ENCODE results near the gene SPSB1. TPM values are rescaled to one million over a fixed set of nuclear protein-coding genes. Genes with fewer than 3 reads are reported as not detected.

The SPSB1 gene
- total RNA-seq, 2 experiments from 2014 or later: 17.4 to 18.0 TPM

GRCh38 chr1:9352377-9353134, 59.9 kb downstream of the SPSB1 start:
- POLR2A ChIA-PET: interaction anchor here (0.6 kb wide), 1 partner anchor 516 kb away, joined by 3 read pairs; no protein-coding TSS in a partner anchor
- Mint-ChIP-seq H3K4me3 (no peak overlapping the region), H3K4me1 (peaks cover 2% of the 10 kb centered on the region), H3K27me3 (no peaks in the 10 kb centered on the region), H3K9me3 (no peaks in the 10 kb centered on the region), H3K27ac (no peak overlapping the region), H3K36me3 (ENCODE audit: low read depth) (peaks cover 17% of the 10 kb centered on the region)
- CTCF ChIA-PET: interaction anchor here (0.6 kb wide), 1 partner anchor 222 kb away, joined by 3 read pairs; no protein-coding TSS in a partner anchor
- DNase-seq: no peak

- Mint-ChIP-seq H3K4me3 (no peak overlapping the region), H3K27me3 (no peaks in the 10 kb centered on the region), H3K27ac (no peak overlapping the region), H3K36me3 (ENCODE audit: low read depth) (peaks cover 17% of the 10 kb centered on the region), H3K4me1 (no peaks in the 10 kb centered on the region), H3K9me3 (no peaks in the 10 kb centered on the region)
- DNase-seq: no peak
- ChIA-PET POLR2A (no interaction called here), CTCF (no interaction called here)
Observed at GRCh38 chr1:9355503-9355902, 62.8 kb downstream of the SPSB1 start.

- H3K27ac Mint-ChIP-seq: no peak overlapping the region
- H3K27me3 Mint-ChIP-seq: no peaks in the 10 kb centered on the region
- no peaks in the 10 kb centered on the region for H3K4me1 Mint-ChIP-seq
- CTCF ChIA-PET: no interaction called here
- POLR2A ChIA-PET: no interaction called here
- no peaks in the 10 kb centered on the region for H3K9me3 Mint-ChIP-seq
- peaks cover 17% of the 10 kb centered on the region for H3K36me3 Mint-ChIP-seq (ENCODE audit: low read depth)
- no peak overlapping the region for H3K4me3 Mint-ChIP-seq
- no peak for DNase-seq
Observed at GRCh38 chr1:9356021-9356420, 63.3 kb downstream of the SPSB1 start.

- Mint-ChIP-seq H3K36me3 (ENCODE audit: low read depth) (peaks cover 17% of the 10 kb centered on the region), H3K9me3 (no peaks in the 10 kb centered on the region), H3K27me3 (no peaks in the 10 kb centered on the region), H3K4me3 (no peak overlapping the region), H3K4me1 (no peaks in the 10 kb centered on the region), H3K27ac (no peak overlapping the region)
- ChIA-PET CTCF (no interaction called here), POLR2A (no interaction called here)
- DNase-seq: no peak
Observed at GRCh38 chr1:9356829-9357466, 64.3 kb downstream of the SPSB1 start.

GRCh38 chr1:9357958-9358357, 65.3 kb downstream of the SPSB1 start:
- Mint-ChIP-seq H3K27me3 (no peaks in the 10 kb centered on the region), H3K4me1 (no peaks in the 10 kb centered on the region), H3K4me3 (no peak overlapping the region), H3K27ac (no peak overlapping the region), H3K9me3 (no peaks in the 10 kb centered on the region), H3K36me3 (ENCODE audit: low read depth) (peaks cover 17% of the 10 kb centered on the region)
- no peak for DNase-seq
- POLR2A ChIA-PET: no interaction called here
- CTCF ChIA-PET: no interaction called here

- Mint-ChIP-seq H3K4me3 (no peak overlapping the region), H3K27ac (no peak overlapping the region), H3K9me3 (no peaks in the 10 kb centered on the region), H3K27me3 (no peaks in the 10 kb centered on the region), H3K4me1 (no peaks in the 10 kb centered on the region), H3K36me3 (ENCODE audit: low read depth) (peaks cover 16% of the 10 kb centered on the region)
- ChIA-PET POLR2A (interaction anchor here (1.1 kb wide), 1 partner anchor 52 kb away, joined by 3 read pairs; no protein-coding TSS in a partner anchor), CTCF (no interaction called here)
- DNase-seq: no peak
Observed at GRCh38 chr1:9360371-9361064, 67.8 kb downstream of the SPSB1 start.

- CTCF ChIA-PET: no interaction called here
- Mint-ChIP-seq H3K4me3 (no peak overlapping the region), H3K4me1 (no peaks in the 10 kb centered on the region), H3K36me3 (ENCODE audit: low read depth) (peaks cover 5% of the 10 kb centered on the region), H3K27me3 (no peaks in the 10 kb centered on the region), H3K27ac (no peak overlapping the region), H3K9me3 (no peaks in the 10 kb centered on the region)
- POLR2A ChIA-PET: no interaction called here
- no peak for DNase-seq
Observed at GRCh38 chr1:9361630-9362260, 69.1 kb downstream of the SPSB1 start.

GRCh38 chr1:9362488-9362887, 69.8 kb downstream of the SPSB1 start:
- Mint-ChIP-seq H3K4me1 (no peaks in the 10 kb centered on the region), H3K36me3 (ENCODE audit: low read depth) (no peaks in the 10 kb centered on the region), H3K27me3 (no peaks in the 10 kb centered on the region), H3K9me3 (no peaks in the 10 kb centered on the region), H3K4me3 (no peak overlapping the region), H3K27ac (no peak overlapping the region)
- ChIA-PET CTCF (interaction anchor here (1.1 kb wide), 1 partner anchor 12 kb away, joined by 3 read pairs; no protein-coding TSS in a partner anchor), POLR2A (no interaction called here)
- DNase-seq: no peak

- no peak overlapping the region for H3K27ac Mint-ChIP-seq
- ChIA-PET POLR2A (no interaction called here), CTCF (interaction anchor here (1.1 kb wide), 1 partner anchor 11 kb away, joined by 3 read pairs; no protein-coding TSS in a partner anchor)
- H3K9me3 Mint-ChIP-seq: no peaks in the 10 kb centered on the region
- H3K4me1 Mint-ChIP-seq: no peaks in the 10 kb centered on the region
- H3K27me3 Mint-ChIP-seq: no peaks in the 10 kb centered on the region
- H3K36me3 Mint-ChIP-seq (ENCODE audit: low read depth): no peaks in the 10 kb centered on the region
- no peak overlapping the region for H3K4me3 Mint-ChIP-seq
- DNase-seq: no peak
Observed at GRCh38 chr1:9363061-9363471, 70.4 kb downstream of the SPSB1 start.

GRCh38 chr1:9366298-9366697, 73.6 kb downstream of the SPSB1 start:
- Mint-ChIP-seq H3K4me1 (peaks cover 3% of the 10 kb centered on the region), H3K36me3 (ENCODE audit: low read depth) (no peaks in the 10 kb centered on the region), H3K9me3 (no peaks in the 10 kb centered on the region), H3K27me3 (no peaks in the 10 kb centered on the region), H3K4me3 (no peak overlapping the region), H3K27ac (no peak overlapping the region)
- ChIA-PET CTCF (interaction anchor here (0.7 kb wide), 1 partner anchor 77 kb away, joined by 3 read pairs; no protein-coding TSS in a partner anchor), POLR2A (no interaction called here)
- no peak for DNase-seq

- H3K27ac Mint-ChIP-seq: no peak overlapping the region
- H3K27me3 Mint-ChIP-seq: no peaks in the 10 kb centered on the region
- ChIA-PET POLR2A (no interaction called here), CTCF (interaction anchor here (0.7 kb wide), 1 partner anchor 78 kb away, joined by 3 read pairs; no protein-coding TSS in a partner anchor)
- no peak overlapping the region for H3K4me3 Mint-ChIP-seq
- H3K36me3 Mint-ChIP-seq (ENCODE audit: low read depth): no peaks in the 10 kb centered on the region
- peaks cover 3% of the 10 kb centered on the region for H3K4me1 Mint-ChIP-seq
- H3K9me3 Mint-ChIP-seq: no peaks in the 10 kb centered on the region
- no peak for DNase-seq
Observed at GRCh38 chr1:9366943-9367780, 74.5 kb downstream of the SPSB1 start.

- DNase-seq: no peak
- Mint-ChIP-seq H3K4me1 (peaks cover 3% of the 10 kb centered on the region), H3K9me3 (no peaks in the 10 kb centered on the region), H3K4me3 (no peak overlapping the region), H3K27ac (no peak overlapping the region), H3K36me3 (ENCODE audit: low read depth) (no peaks in the 10 kb centered on the region), H3K27me3 (no peaks in the 10 kb centered on the region)
- CTCF ChIA-PET: no interaction called here
- POLR2A ChIA-PET: no interaction called here
Observed at GRCh38 chr1:9367806-9368205, 75.1 kb downstream of the SPSB1 start.

Data from activated CD4-positive, alpha-beta memory T cell treated with anti-CD3 and anti-CD28 coated beads, Interleukin-2, amount 10 ng/mL, durations not matched to agents 7 days and 5 days (primary cell).